ENCODE measurements around the gene MTG2. TPM values are rescaled to one million over a fixed set of nuclear protein-coding genes. Genes with fewer than 3 reads are reported as not detected.

The MTG2 gene
- total RNA-seq, 1 experiment from 2014 or later: 27.9 TPM

GRCh38 chr20:62243106-62243505 is 60.3 kb downstream of the MTG2 start (continued):
- TF ChIP-seq ZNF425 (CRISPR knock-in tag; conservative IDR thresholded peaks at IDR 0.05): no peak

DNA sequence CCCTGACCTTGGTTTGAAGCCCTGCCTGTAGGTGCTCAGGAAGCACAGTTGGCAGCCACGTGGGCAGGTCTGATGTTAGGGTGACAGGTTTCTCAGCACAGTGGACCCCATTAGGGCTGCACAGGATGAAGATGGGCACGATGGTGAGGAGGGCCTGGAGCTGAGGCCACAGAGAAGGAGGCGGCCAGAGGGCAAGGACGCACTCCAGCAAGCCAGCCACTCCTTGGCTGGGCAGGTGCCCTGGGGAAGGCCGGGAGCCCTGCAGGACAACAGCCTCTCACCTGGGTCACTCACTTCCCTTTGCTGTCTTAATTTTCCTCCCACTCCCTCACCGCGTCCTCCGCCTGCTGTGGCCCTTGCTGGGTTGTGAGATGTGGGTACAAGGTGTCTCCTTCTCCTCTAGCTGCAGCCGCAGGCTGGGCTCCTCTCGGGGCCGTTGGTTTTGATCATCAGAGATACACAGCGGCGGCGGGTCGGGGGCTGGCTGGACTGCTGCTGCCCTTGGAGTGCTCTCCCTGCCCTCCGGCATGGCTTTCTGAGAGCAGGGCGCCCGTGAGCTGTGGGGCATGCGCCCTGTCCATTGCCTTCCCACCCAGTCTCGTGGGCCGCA is 61.2 kb downstream of the MTG2 start:
- POLR2A ChIA-PET: no interaction called here
- no peak overlapping the region for H3K4me3 Mint-ChIP-seq
- 0 out of 2 replicates have a peak overlapping the region, but pooled peaks have one; percentile 41 for H3K27ac Mint-ChIP-seq
- peaks cover 6% of the 10 kb centered on the region for H3K36me3 Mint-ChIP-seq
- CTCF ChIA-PET: no interaction called here
- no peak for TF ChIP-seq GABPB1 (CRISPR knock-in tag; IDR thresholded peaks at IDR 0.05)
- TF ChIP-seq JUN (CRISPR knock-in tag; IDR thresholded peaks at IDR 0.05): no peak
- no peak for TF ChIP-seq ZNF423 (CRISPR knock-in tag; IDR thresholded peaks at IDR 0.05)
- TF ChIP-seq SP1 (CRISPR knock-in tag; conservative IDR thresholded peaks at IDR 0.05): no peak
- TF ChIP-seq HMGA2 (CRISPR knock-in tag; IDR thresholded peaks at IDR 0.05): no peak
- no peak for TF ChIP-seq RORB (CRISPR knock-in tag; IDR thresholded peaks at IDR 0.05)
- TF ChIP-seq CREM (CRISPR knock-in tag; IDR thresholded peaks at IDR 0.05): no peak
- TF ChIP-seq NR2C2 (CRISPR knock-in tag; IDR thresholded peaks at IDR 0.05): no peak
- TF ChIP-seq TEAD4 (CRISPR knock-in tag; IDR thresholded peaks at IDR 0.05): no peak
- TF ChIP-seq FOXK1 (CRISPR knock-in tag; IDR thresholded peaks at IDR 0.05): no peak
- no peak for TF ChIP-seq ARID4B (CRISPR knock-in tag; IDR thresholded peaks at IDR 0.05; ENCODE audit: borderline replicate concordance)
- no peak for TF ChIP-seq PRDM15 (CRISPR knock-in tag; IDR thresholded peaks at IDR 0.05)
- TF ChIP-seq, protein P1, sequence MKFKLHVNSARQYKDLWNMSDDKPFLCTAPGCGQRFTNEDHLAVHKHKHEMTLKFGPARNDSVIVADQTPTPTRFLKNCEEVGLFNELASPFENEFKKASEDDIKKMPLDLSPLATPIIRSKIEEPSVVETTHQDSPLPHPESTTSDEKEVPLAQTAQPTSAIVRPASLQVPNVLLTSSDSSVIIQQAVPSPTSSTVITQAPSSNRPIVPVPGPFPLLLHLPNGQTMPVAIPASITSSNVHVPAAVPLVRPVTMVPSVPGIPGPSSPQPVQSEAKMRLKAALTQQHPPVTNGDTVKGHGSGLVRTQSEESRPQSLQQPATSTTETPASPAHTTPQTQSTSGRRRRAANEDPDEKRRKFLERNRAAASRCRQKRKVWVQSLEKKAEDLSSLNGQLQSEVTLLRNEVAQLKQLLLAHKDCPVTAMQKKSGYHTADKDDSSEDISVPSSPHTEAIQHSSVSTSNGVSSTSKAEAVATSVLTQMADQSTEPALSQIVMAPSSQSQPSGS (CRISPR knock-in tag; IDR thresholded peaks at IDR 0.05; ENCODE audit: borderline replicate concordance, low read depth): no peak
- TF ChIP-seq, protein P2, sequence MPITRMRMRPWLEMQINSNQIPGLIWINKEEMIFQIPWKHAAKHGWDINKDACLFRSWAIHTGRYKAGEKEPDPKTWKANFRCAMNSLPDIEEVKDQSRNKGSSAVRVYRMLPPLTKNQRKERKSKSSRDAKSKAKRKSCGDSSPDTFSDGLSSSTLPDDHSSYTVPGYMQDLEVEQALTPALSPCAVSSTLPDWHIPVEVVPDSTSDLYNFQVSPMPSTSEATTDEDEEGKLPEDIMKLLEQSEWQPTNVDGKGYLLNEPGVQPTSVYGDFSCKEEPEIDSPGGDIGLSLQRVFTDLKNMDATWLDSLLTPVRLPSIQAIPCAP (CRISPR knock-in tag; IDR thresholded peaks at IDR 0.05): no peak
- TF ChIP-seq EMX1 (CRISPR knock-in tag; IDR thresholded peaks at IDR 0.05): no peak
- TF ChIP-seq FOXP1 (CRISPR knock-in tag; IDR thresholded peaks at IDR 0.05; ENCODE audit: borderline replicate concordance): no peak
- TF ChIP-seq, protein P3, sequence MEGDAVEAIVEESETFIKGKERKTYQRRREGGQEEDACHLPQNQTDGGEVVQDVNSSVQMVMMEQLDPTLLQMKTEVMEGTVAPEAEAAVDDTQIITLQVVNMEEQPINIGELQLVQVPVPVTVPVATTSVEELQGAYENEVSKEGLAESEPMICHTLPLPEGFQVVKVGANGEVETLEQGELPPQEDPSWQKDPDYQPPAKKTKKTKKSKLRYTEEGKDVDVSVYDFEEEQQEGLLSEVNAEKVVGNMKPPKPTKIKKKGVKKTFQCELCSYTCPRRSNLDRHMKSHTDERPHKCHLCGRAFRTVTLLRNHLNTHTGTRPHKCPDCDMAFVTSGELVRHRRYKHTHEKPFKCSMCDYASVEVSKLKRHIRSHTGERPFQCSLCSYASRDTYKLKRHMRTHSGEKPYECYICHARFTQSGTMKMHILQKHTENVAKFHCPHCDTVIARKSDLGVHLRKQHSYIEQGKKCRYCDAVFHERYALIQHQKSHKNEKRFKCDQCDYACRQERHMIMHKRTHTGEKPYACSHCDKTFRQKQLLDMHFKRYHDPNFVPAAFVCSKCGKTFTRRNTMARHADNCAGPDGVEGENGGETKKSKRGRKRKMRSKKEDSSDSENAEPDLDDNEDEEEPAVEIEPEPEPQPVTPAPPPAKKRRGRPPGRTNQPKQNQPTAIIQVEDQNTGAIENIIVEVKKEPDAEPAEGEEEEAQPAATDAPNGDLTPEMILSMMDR (IDR thresholded peaks at IDR 0.05): no peak
- TF ChIP-seq, protein P4, sequence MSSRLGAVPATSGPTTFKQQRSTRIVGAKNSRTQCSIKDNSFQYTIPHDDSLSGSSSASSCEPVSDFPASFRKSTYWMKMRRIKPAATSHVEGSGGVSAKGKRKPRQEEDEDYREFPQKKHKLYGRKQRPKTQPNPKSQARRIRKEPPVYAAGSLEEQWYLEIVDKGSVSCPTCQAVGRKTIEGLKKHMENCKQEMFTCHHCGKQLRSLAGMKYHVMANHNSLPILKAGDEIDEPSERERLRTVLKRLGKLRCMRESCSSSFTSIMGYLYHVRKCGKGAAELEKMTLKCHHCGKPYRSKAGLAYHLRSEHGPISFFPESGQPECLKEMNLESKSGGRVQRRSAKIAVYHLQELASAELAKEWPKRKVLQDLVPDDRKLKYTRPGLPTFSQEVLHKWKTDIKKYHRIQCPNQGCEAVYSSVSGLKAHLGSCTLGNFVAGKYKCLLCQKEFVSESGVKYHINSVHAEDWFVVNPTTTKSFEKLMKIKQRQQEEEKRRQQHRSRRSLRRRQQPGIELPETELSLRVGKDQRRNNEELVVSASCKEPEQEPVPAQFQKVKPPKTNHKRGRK (CRISPR knock-in tag; IDR thresholded peaks at IDR 0.05; ENCODE audit: borderline replicate concordance): no peak
- ATAC-seq (no peak), DNase-seq (ENCODE audit: low spot score) (no peak)
- H3K9me3 Mint-ChIP-seq: no peaks in the 10 kb centered on the region
- H3K27me3 Mint-ChIP-seq (ENCODE audit: low read depth): no peaks in the 10 kb centered on the region
- peaks cover 24% of the 10 kb centered on the region for H3K4me1 Mint-ChIP-seq

Data from WTC11 (cell line).